Prostate gland (tissue), 2 donors: ENCODE measurements around the gene RIT2.

Source experiments
- CTCF ChIP-seq, 4 experiments: fragments of 200-600 bp in 2 of 4; fragments of 450-650 bp in 2 of 4; sonication (generic) in 2 of 4; IDR thresholded peaks; 1 replicate in 3 of 4; 2 replicates in 1 of 4; pipeline ENCODE4 v1.5.1; 2016 to 2019; ENCODE audit warnings: antibody characterized with exemption in 4 of 4, mild to moderate bottlenecking in 2 of 4, moderate library complexity in 2 of 4
- POLR2A ChIP-seq: fragments of 450-650 bp; IDR thresholded peaks from one replicate; pipeline ENCODE4 v1.6.1; 2016; ENCODE audit warnings: antibody characterized with exemption, mild to moderate bottlenecking
- POLR2AphosphoS5 ChIP-seq: sonication (generic); formaldehyde crosslinking; IDR thresholded peaks from one replicate; pipeline ENCODE4 v1.6.1; 2017; ENCODE audit warnings: antibody characterized with exemption

GRCh38 chr18:43040281-43040680 lies 75.2 kb downstream of the RIT2 start:
- no peak for TF ChIP-seq CTCF (IDR thresholded peaks at IDR 0.05)
- no peak for TF ChIP-seq POLR2AphosphoS5
- TF ChIP-seq POLR2A, result no peak
